HG02970 (cell line): ENCODE data around the gene PCBP4.
A peak's percentile ranks its signal among the peaks of the same experiment; 100 is the strongest.

Source experiments
- ATAC-seq: cut with Tn5 transposase; IDR thresholded peaks from one replicate; pipeline ENCODE4 v1.9.1; 2021; ENCODE audit warnings: mild to moderate bottlenecking, moderate library complexity, moderate number of reproducible peaks; ENCODE audit not compliant: unreplicated experiment, low FRiP score

Gene PCBP4

DNA sequence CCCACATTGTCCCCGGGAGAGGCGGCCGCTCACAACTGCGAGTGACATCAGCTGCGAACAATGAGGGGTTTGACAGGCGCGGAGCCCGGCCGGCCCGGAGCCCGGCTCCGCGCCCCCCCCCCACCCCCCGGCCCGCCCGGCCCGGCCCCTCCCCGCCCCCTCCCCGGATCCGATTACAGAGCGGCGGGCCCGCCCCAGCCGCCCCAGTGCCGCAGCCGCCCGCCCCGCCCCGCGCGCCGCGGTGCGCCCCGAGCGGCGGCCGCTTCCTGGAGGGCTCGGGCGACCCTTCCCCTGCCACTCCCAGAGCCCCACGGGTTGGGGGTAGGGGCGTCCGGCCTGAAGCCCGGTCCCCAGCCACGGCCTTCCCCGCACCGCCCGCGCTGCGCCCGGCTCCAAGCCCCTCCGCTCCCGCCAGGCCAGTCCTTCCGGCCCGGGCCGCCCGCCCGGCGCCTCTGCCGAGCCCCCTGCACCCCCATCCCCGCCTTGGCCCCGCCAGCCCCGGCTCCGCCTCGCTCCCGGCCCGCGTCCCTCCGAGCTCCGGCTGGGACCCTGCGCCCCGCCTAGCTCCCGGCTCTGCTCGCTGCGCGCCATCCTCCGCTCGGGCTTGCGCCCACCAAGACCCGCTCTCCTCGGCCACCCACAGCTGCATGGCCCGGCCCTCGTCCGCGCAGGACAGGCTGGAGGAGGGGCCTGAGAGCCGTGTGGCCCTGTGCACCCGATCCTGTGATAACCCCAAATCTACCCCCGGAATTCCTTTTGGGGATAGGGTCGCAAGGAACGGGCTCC is at the start of gene PCBP4:
Gene PCBP4 (minus strand): TSS at position 71 of the 786 bp plus-strand sequence. CDS start 6,214 bp downstream, outside the sequence.
- no peak for ATAC-seq

DNA sequence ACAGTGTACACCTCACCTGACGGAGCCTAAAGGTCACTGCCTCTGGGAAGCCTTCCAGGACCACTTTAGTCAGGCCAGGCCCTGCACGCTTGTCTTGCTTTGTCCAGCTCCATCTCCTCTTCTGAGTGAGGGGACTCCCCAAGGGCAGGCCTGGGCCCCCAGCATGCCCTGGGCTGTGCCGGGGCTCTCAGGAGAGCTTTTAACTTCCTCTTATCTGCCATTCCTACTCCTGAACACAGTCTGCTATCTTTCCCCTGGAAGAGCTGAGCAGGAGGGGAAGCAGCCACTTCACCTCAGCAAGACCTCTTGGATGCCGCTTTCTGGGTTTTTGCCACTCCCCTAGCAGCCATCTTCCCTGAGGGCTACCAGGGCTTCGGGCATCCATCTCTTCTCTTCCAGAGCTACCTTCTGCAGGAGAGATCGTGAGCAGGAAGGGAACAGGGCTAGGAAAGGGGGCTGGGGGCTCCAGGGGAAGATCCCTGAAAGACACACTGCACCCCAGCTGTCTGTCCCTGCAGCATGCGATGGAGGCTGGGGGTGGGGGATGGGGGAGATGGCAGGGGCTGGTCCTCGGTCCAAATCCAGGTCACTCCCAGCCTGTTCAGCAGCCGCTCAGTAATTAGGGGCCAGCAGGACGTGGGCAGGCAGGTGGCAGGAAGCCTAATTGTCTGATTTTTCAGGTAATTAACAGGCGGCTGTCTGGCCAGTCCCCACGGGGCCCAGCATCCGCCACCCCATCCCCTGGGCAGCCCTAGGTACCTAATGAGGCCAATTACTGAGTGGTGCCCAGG is 48.4 kb upstream of the PCBP4 start:
- ATAC-seq = no peak

DNA sequence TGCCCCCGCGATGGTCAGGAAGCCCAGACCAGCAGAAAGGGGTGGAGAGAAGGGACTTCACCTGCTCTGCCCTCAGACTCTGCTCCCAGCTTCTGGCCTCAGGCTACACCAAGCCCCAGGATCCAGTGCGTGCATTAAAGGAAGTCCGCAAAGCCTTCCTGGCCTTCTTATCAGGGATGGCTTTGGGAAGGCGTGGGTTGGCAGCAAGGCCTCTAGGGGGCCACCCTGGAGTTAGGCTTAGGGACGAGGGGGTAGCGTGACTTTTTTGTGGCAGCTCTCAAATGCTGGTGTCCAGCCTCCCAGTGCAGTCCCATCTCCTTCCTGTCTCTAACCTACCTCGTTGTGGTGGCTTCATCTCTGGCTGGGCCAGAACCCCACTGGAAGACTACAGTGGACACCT is 47.4 kb upstream of the PCBP4 start:
- no peak for ATAC-seq

- no peak for ATAC-seq
Observed at GRCh38 chr3:52013802-52014598, 46.7 kb upstream of the PCBP4 start.

DNA sequence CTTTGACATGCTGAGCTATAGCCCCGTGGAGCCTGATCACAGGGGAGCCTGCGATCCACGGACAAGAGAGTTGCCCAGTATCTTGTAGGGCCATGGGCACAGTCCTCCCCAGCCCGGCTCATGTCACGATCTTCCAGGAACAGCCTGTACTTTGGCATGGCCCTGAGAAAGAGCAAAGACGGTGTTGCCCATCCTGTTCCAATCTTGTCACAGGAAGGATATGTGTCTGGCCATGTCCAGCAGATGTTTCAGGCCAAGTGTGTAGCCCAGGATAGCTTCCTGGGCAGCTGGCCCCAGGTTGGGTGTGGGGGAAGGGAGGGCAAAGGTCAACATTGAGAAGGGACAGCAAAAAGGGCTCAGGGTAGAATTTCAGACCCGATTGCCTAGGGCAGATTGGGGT is 45.4 kb upstream of the PCBP4 start:
- no peak for ATAC-seq

GRCh38 chr3:52010431-52010830 is 43.2 kb upstream of the PCBP4 start:
- ATAC-seq = no peak

DNA sequence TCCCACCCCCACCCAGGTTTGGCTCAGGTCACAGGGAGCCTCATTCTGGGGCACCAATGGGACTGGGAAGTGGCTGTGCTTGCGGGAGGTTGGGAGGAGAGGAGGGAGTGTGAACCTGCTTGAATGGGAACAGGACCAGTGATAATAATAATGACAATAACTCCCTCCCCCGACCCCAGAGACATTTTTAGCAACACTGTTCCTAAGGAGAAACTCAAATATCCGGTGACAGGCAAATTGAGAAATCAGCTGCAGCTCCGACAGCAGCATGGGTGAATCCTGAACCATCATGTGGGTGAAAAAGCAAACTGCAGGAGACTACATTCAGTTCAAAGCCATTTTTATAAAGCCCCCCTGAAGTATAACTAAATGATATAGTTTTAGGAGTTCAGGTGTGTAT is 40.0 kb upstream of the PCBP4 start:
- no peak for ATAC-seq

GRCh38 chr3:52006820-52007133 is 39.5 kb upstream of the PCBP4 start:
- ATAC-seq = no peak

DNA sequence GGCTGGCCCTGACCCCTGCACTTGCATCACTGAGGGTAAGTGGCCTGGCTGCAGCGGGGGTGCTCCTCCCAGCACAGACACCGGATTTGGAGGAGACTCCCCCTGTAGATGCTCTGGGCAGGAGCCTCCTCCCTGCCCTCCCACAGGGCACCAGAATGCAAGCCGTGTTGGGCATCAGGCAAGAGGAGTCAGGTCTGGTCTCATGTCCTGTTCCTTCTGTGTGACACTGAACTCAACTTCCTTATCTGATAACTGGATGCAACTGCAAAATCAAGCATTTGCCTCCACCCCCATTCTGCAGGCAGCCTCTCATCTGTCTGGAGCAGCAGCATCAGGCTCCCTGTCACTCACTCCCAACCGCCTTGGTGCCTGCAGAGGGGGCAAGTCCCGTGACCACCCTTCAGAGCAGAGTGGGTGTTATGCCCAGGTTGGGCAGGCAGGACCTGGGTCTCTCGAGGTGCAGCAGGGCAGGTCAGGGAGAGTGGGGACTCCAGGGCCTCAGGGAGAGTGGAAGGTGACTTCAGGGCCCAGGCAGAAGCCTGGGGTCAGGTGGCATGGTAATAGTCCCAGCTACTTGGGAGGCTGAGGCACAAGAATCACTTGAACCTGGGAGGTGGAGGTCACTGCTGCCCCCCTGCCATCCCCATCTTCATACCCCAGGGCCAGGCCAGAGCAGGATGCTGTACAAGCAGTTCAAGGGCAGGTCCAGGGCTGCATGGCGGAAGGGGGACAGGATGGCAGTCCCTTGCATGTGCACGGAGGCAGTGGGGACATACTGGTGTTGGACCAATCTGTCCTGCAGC is 39.0 kb upstream of the PCBP4 start:
- ATAC-seq = no peak

DNA sequence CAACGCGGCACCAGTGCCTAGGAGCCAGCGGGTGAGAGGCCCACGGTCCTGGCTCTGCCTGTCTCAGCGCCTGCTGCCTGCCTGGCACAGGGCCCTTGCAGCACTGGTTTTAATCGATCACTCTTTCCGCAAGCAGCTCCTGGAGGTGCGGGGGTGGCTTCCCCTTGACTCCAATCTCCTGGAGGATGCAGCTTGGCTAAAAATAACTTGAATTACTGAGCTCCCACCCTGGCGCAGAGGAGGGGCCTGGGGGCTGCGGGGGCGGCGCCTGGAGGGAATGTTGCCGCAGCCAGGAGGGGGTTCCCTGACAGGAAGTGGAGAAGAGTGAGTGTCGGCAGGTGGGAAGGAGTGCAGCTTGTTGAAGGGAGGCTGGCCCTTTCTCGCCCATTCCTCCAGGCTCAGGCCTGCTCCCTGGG is 38.3 kb upstream of the PCBP4 start:
- ATAC-seq = no peak

GRCh38 chr3:52004906-52005395 is 37.7 kb upstream of the PCBP4 start:
- no peak for ATAC-seq

DNA sequence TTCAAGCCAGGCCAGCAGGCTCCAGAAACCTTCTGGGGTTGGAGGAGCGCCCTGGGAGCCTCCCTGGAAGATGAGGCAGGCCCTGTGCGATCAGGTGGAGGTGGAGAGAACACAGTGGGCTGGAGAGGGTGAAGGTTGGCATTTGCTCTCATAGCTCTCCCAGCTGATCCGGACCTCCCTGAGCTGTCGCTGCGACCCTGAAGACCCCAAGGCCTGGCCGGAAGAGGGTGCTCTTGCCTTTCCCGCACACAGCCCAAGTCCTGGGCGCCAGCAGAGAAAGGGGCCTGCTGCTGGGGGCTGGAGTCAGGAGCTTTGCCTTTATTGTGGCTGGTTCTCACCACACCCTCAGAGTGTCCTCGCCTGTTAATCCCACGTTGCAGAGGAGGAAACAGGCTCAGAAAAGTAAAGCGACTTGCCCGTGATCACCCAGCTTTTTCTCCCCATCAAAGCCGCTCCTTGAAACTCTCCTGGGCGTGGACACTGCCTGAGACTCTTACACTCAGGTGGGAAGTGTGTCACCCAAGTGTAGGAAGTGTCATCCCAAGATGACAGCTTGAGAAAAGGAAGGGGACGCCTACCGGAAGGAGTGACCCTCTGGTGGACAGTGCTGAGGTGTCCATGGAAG is 37.0 kb upstream of the PCBP4 start:
- ATAC-seq = no peak

DNA sequence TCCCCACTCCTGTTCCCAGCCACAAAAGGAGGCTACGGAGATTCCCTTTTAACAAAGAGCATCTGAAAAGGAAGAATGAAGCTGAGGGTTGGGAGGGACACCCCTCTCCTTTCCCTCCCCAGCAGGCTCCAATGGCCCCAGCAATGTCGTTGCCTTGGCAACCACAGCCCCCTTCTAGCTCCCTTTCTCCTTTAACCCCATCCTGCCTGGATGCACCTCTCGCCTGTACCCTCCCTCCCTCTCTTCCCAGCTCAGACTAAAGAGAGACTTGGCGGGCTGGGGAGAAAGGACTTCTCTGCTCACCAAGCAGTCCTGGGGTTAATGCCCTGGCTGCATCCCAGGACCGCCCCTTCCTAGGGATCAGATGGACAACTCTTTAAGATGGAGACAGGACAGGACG is 35.5 kb upstream of the PCBP4 start:
- ATAC-seq = no peak

GRCh38 chr3:52001443-52001974 is 34.3 kb upstream of the PCBP4 start:
- ATAC-seq = peak; percentile 76

- ATAC-seq = no peak
Observed at GRCh38 chr3:51999846-52000245, 32.6 kb upstream of the PCBP4 start.

- no peak for ATAC-seq
Observed at GRCh38 chr3:51998774-51999173, 31.5 kb upstream of the PCBP4 start.

- ATAC-seq = no peak
Observed at GRCh38 chr3:51997935-51998596, 30.8 kb upstream of the PCBP4 start.

GRCh38 chr3:51997172-51997571 is 29.9 kb upstream of the PCBP4 start:
- no peak for ATAC-seq
